ENCODE measurements around the gene OSBPL8. TPM values are rescaled to one million over a fixed set of nuclear protein-coding genes. Genes with fewer than 3 reads are reported as not detected.

OSBPL8 gene
- total and polyA plus RNA-seq, 2 donors (not counting 1 experiment from before 2014, with no cell fraction given) = 11.1 to 112 TPM

- H4K20me1 ChIP-seq (ENCODE audit: control insufficient read depth, insufficient read depth, low read length, poor library complexity, severe bottlenecking) = peaks cover 26% of the 10 kb centered on the region
- no peak overlapping the region for H3K4me3 ChIP-seq (ENCODE audit: control extremely low read depth in 1 of 5, extremely low read depth in 1 of 5, insufficient read depth in 1 of 5, low read depth in 2 of 5, low read length in 4 of 5)
- ChIA-PET CTCF (no interaction called here), POLR2A (no interaction called here)
- no peak overlapping the region for H3K9ac ChIP-seq (ENCODE audit: low read length)
- no peak overlapping the region for H3K4me2 ChIP-seq (replicated peaks; ENCODE audit: low read depth, low read length, poor library complexity, severe bottlenecking)
- Mint-ChIP-seq H3K27ac (no peak overlapping the region), H3K9me3 (ENCODE audit: insufficient read depth) (peaks cover 15% of the 10 kb centered on the region), H3K4me1 (peaks cover 7% of the 10 kb centered on the region), H3K27me3 (no peaks in the 10 kb centered on the region), H3K4me3 (no peak overlapping the region)
- intact Hi-C loops (cut with micrococcal nuclease) = no loop called here
- H3K79me2 ChIP-seq (ENCODE audit: control insufficient read depth, insufficient read depth, low read length) = peaks cover 64% of the 10 kb centered on the region
- peaks cover 7 to 21% (median 19%) of the 10 kb centered on the region in 3 donors for H3K9me3 ChIP-seq (ENCODE audit: control extremely low read depth in 1 of 3, control insufficient read depth in 2 of 3, insufficient read depth in 1 of 3, low read length in 2 of 3)
- peaks cover 5 to 6% of the 10 kb centered on the region in 2 experiments for H3K36me3 ChIP-seq (replicated peaks in 1 of 2; ENCODE audit: control extremely low read depth in 1 of 2, control insufficient read depth in 1 of 2, extremely low read depth in 1 of 2, insufficient read depth in 2 of 2, low read length in 1 of 2)
- H2AFZ ChIP-seq (ENCODE audit: insufficient read depth, low read depth, low read length, poor library complexity, severe bottlenecking) = no peak overlapping the region
- ATAC-seq (ENCODE audit: low read depth) = no peak
- no peaks in the 10 kb centered on the region for H3K27me3 ChIP-seq (replicated peaks in 1 of 4; ENCODE audit: control extremely low read depth in 1 of 4, control insufficient read depth in 3 of 4, insufficient read depth in 4 of 4, low read length in 3 of 4)
- H3K27ac ChIP-seq (ENCODE audit: low read length in 2 of 2) = no peak overlapping the region
- no peak for DNase-seq
- no peaks in the 10 kb centered on the region for H3K4me1 ChIP-seq (ENCODE audit: control insufficient read depth in 2 of 2, insufficient read depth in 2 of 2, low read length in 2 of 2)
- no CpG with 5 or more reads among the region's 1 CpG for WGBS (ENCODE audit: insufficient coverage)
- TF ChIP-seq EZH2 (IDR thresholded peaks at IDR 0.05; ENCODE audit: borderline replicate concordance, insufficient read depth, low read depth, low read length, poor library complexity, severe bottlenecking) (no peak), CTCF (IDR thresholded peaks at IDR 0.05) (no peak)
These were observed 64.0 kb downstream of the OSBPL8 start for GRCh38 chr12:76495556-76495955.

GRCh38 chr12:76491292-76491691 lies 68.3 kb downstream of the OSBPL8 start:
- Mint-ChIP-seq H3K27me3 (no peaks in the 10 kb centered on the region), H3K27ac (no peak overlapping the region), H3K4me1 (peaks cover 20% of the 10 kb centered on the region), H3K4me3 (no peak overlapping the region), H3K9me3 (ENCODE audit: insufficient read depth) (peaks cover 15% of the 10 kb centered on the region)
- TF ChIP-seq CTCF (IDR thresholded peaks at IDR 0.05) = no peak
- TF ChIP-seq EZH2 (IDR thresholded peaks at IDR 0.05; ENCODE audit: borderline replicate concordance, insufficient read depth, low read depth, low read length, poor library complexity, severe bottlenecking) = no peak
- DNase-seq (no peak), ATAC-seq (ENCODE audit: low read depth) (no peak)
- H3K27me3 ChIP-seq (replicated peaks in 1 of 4; ENCODE audit: control extremely low read depth in 1 of 4, control insufficient read depth in 3 of 4, insufficient read depth in 4 of 4, low read length in 3 of 4) = no peaks in the 10 kb centered on the region
- H3K4me3 ChIP-seq (ENCODE audit: control extremely low read depth in 1 of 5, extremely low read depth in 1 of 5, insufficient read depth in 1 of 5, low read depth in 2 of 5, low read length in 4 of 5) = no peak overlapping the region
- intact Hi-C loops (cut with micrococcal nuclease) = no loop called here
- H3K27ac ChIP-seq (ENCODE audit: low read length in 2 of 2) = no peak overlapping the region
- H2AFZ ChIP-seq (ENCODE audit: insufficient read depth, low read depth, low read length, poor library complexity, severe bottlenecking) = no peak overlapping the region
- peaks cover 55% of the 10 kb centered on the region for H3K79me2 ChIP-seq (ENCODE audit: control insufficient read depth, insufficient read depth, low read length)
- H3K4me2 ChIP-seq (replicated peaks; ENCODE audit: low read depth, low read length, poor library complexity, severe bottlenecking) = no peak overlapping the region
- no peaks in the 10 kb centered on the region for H3K4me1 ChIP-seq (ENCODE audit: control insufficient read depth in 2 of 2, insufficient read depth in 2 of 2, low read length in 2 of 2)
- ChIA-PET POLR2A (no interaction called here), CTCF (no interaction called here)
- WGBS (ENCODE audit: insufficient coverage) = no CpG with 5 or more reads among the region's 1 CpG
- peaks cover 18% of the 10 kb centered on the region for H4K20me1 ChIP-seq (ENCODE audit: control insufficient read depth, insufficient read depth, low read length, poor library complexity, severe bottlenecking)
- H3K9ac ChIP-seq (ENCODE audit: low read length) = no peak overlapping the region
- H3K9me3 ChIP-seq (ENCODE audit: control extremely low read depth in 1 of 3, control insufficient read depth in 2 of 3, insufficient read depth in 1 of 3, low read length in 2 of 3) = peaks cover 13 to 21% (median 19%) of the 10 kb centered on the region in 3 donors
- peaks cover 9 to 12% of the 10 kb centered on the region in 2 experiments for H3K36me3 ChIP-seq (replicated peaks in 1 of 2; ENCODE audit: control extremely low read depth in 1 of 2, control insufficient read depth in 1 of 2, extremely low read depth in 1 of 2, insufficient read depth in 2 of 2, low read length in 1 of 2)

All from B cell (primary cell).